ENCODE data around the gene ACTN1.
A peak's percentile ranks its signal among the peaks of the same experiment; 100 is the strongest.

The ACTN1 gene

GRCh38 chr14:68948686-68949600, 30.2 kb downstream of the ACTN1 start:
- Histone ChIP-seq H4K20me1 (ENCODE audit: insufficient read depth) (no peaks in the 10 kb centered on the region), H3K27ac (peak overlapping the region; percentile 75), H3K9ac (peak overlapping the region; percentile 32; the same call in 1 of the 2 replicates), H3K4me2 (peak overlapping the region; percentile 37), H3K36me3 (ENCODE audit: insufficient read depth) (no peaks in the 10 kb centered on the region), H3K79me2 (ENCODE audit: insufficient read depth, low read depth) (peaks cover 25% of the 10 kb centered on the region), H3K4me1 (ENCODE audit: low read depth, poor library complexity, severe bottlenecking) (peaks cover 96% of the 10 kb centered on the region), H3K27me3 (ENCODE audit: insufficient read depth, low read depth) (no peaks in the 10 kb centered on the region), H3K4me3 (IDR thresholded peaks at IDR 0.05; ENCODE audit: insufficient read depth, low read depth, low read length) (no peak overlapping the region), H2AFZ (ENCODE audit: low read depth) (no peak overlapping the region)
- TF ChIP-seq CTCF (conservative IDR thresholded peaks at IDR 0.05; ENCODE audit: low read depth, low read length) = no peak

DNA sequence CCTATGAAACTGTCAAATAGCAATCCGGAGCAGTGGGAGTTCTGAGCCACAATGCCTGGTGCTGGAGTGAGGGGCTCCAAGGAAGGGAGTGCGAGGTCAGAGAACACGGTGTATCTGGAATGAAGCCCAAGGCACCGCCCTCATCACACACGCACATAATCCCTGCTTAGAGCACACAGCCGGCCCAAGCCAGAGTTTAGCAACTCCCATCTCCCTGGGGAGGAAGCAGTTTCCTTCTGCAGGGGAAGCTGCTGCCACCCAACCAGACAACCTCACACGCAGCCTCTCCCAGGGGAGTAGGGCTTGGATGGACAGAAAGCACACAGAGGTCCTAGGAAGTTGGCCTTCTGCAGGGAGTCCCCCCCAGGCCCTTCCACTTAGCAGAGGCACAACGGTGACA, 31.3 kb downstream of the ACTN1 start:
- H3K4me3 ChIP-seq (IDR thresholded peaks at IDR 0.05; ENCODE audit: insufficient read depth, low read depth, low read length) = no peak overlapping the region
- H3K27ac ChIP-seq = no peak overlapping the region
- H3K9ac ChIP-seq = no peak overlapping the region
- H2AFZ ChIP-seq (ENCODE audit: low read depth) = no peak overlapping the region
- H4K20me1 ChIP-seq (ENCODE audit: insufficient read depth) = no peaks in the 10 kb centered on the region
- no peak for TF ChIP-seq CTCF (conservative IDR thresholded peaks at IDR 0.05; ENCODE audit: low read depth, low read length)
- H3K4me2 ChIP-seq = no peak overlapping the region
- H3K27me3 ChIP-seq (ENCODE audit: insufficient read depth, low read depth) = no peaks in the 10 kb centered on the region
- no peaks in the 10 kb centered on the region for H3K36me3 ChIP-seq (ENCODE audit: insufficient read depth)
- H3K79me2 ChIP-seq (ENCODE audit: insufficient read depth, low read depth) = peaks cover 25% of the 10 kb centered on the region
- H3K4me1 ChIP-seq (ENCODE audit: low read depth, poor library complexity, severe bottlenecking) = peaks cover 89% of the 10 kb centered on the region

- Histone ChIP-seq H3K4me1 (ENCODE audit: low read depth, poor library complexity, severe bottlenecking) (peaks cover 78% of the 10 kb centered on the region), H3K27me3 (ENCODE audit: insufficient read depth, low read depth) (no peaks in the 10 kb centered on the region), H3K4me2 (peak overlapping the region; percentile 86), H3K27ac (peak overlapping the region; percentile 79), H3K4me3 (IDR thresholded peaks at IDR 0.05; ENCODE audit: insufficient read depth, low read depth, low read length) (no peak overlapping the region), H4K20me1 (ENCODE audit: insufficient read depth) (no peaks in the 10 kb centered on the region), H2AFZ (ENCODE audit: low read depth) (no peak overlapping the region), H3K36me3 (ENCODE audit: insufficient read depth) (no peaks in the 10 kb centered on the region), H3K9ac (peak overlapping the region; percentile 39; the same call in 1 of the 2 replicates), H3K79me2 (ENCODE audit: insufficient read depth, low read depth) (peaks cover 20% of the 10 kb centered on the region)
- no peak for TF ChIP-seq CTCF (conservative IDR thresholded peaks at IDR 0.05; ENCODE audit: low read depth, low read length)
Measured at GRCh38 chr14:68946489-68946822, 32.6 kb downstream of the ACTN1 start.

DNA sequence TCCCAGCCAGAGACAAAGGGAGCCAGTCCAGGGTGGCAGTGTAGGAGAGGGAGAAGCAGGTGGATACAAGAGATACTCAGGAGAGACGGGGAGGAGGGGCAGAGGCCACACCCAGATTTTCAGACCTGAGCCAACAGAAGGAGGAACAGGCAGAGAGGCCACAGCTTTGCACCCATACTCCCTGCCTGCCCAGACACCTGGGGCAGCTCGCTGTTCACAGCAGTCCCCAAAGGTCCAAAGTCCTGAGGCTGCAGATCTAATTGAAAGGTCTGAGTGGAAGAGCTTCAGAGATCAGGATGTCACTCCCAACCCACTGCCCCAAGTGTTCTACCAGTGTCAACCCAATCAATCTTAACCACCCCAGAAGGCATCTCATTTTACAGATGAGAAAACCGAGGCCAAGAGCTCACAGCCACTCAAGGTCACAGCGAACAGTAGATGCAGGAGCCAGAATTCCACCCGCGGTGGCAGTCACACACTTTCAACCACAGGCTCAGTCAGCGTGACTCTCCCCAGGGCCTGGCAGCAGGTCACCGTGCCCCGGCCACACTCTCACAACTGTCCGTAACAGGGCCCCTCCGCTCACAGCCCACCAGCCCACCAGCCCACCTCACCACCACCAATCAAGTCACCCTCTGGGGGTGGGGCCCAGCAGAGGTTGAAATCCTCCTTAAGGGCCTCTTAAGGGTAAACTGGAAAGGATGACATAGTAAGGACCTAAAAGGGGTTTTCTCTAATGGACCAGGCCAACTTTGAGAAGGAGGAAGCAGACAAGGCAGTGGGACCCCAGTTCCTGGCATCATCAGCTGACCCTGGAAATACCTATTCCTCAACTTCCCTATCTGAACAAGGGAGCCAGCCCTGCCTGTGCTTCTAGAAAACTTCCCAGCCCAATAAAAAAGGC, 33.3 kb downstream of the ACTN1 start:
- H3K4me3 ChIP-seq (IDR thresholded peaks at IDR 0.05; ENCODE audit: insufficient read depth, low read depth, low read length) = no peak overlapping the region
- peak overlapping the region; percentile 39; the same call in 1 of the 2 replicates for H3K9ac ChIP-seq
- H3K27ac ChIP-seq = peak overlapping the region; percentile 79
- H3K79me2 ChIP-seq (ENCODE audit: insufficient read depth, low read depth) = peaks cover 13% of the 10 kb centered on the region; the same call in 1 of the 2 replicates
- H4K20me1 ChIP-seq (ENCODE audit: insufficient read depth) = no peaks in the 10 kb centered on the region
- H3K4me2 ChIP-seq = peak overlapping the region; percentile 86
- no peak for TF ChIP-seq CTCF (conservative IDR thresholded peaks at IDR 0.05; ENCODE audit: low read depth, low read length)
- H2AFZ ChIP-seq (ENCODE audit: low read depth) = no peak overlapping the region
- no peaks in the 10 kb centered on the region for H3K27me3 ChIP-seq (ENCODE audit: insufficient read depth, low read depth)
- peaks cover 72% of the 10 kb centered on the region for H3K4me1 ChIP-seq (ENCODE audit: low read depth, poor library complexity, severe bottlenecking)
- H3K36me3 ChIP-seq (ENCODE audit: insufficient read depth) = no peaks in the 10 kb centered on the region

All from KMS-11 (cell line).